ENCODE results near the gene SMPD4.
A peak's percentile ranks its signal among the peaks of the same experiment; 100 is the strongest.
"Not testable (repeated sequence)": the region's sequence is repeated elsewhere in the genome, so short reads cannot be mapped to it uniquely, and the experiment has no call there.

The SMPD4 gene

DNA sequence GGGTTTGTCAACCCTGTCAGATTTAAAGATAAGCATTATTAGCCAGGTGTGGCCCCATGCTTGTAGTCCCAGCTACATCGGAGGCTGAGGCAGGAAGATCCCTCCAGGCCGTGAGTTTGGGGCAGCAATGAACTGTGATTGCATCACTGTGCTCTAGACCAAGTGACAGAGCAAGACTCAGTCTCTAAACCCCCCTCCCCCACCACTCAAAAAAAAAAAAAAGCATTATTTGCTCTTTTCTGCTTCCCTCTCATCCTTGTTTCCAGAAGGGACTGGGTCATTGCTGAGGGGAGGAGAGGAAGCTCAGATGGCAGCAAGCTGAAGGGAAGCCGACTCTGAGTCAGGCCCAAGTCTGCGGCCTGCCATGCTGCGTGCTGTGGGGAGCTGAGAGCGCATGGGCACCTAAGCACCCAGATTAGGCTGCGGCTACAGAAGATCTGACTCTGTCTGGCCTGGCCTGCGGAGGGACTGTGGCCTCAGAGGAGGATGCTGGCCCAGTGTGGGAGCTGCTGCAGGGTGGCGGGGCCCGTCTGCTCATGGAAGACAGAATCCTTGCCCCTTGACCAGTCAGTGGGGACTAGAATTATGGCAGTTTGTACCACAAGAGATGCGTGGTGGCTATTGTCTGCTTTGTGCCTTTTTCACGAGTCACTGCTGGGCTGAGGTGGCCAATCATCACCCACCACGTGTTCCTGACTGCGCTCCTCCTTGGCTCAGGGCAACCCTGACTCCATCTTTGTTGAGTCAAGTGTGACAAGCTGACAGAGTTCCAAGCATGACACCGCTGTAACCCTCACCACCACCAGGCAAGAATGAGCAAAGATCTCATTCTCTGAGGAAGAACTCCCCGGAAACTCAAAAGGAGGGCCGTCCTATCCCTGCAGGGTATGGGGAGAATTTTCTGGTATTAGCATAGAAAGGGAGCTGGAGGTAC is 6.7 kb upstream of the SMPD4 start:
- not testable (repeated sequence) for H3K9me3 ChIP-seq (ENCODE audit: control insufficient read depth in 5 of 5, low read length in 5 of 5); H3K27ac ChIP-seq (ENCODE audit: low read depth, low read length); H3K9ac ChIP-seq (ENCODE audit: low read length in 5 of 5); H3K27me3 ChIP-seq (ENCODE audit: control insufficient read depth in 5 of 5, insufficient read depth in 4 of 5, low read length in 5 of 5); H3K4me3 ChIP-seq (ENCODE audit: low read depth in 1 of 5, low read length in 5 of 5); H3K4me1 ChIP-seq (ENCODE audit: control insufficient read depth in 5 of 5, insufficient read depth in 5 of 5, low read length in 5 of 5)
- peaks cover 0 to 25% (median 12%) of the 10 kb centered on the region in 5 donors for H3K36me3 ChIP-seq (ENCODE audit: control insufficient read depth in 5 of 5, insufficient read depth in 5 of 5, low read length in 5 of 5)

DNA sequence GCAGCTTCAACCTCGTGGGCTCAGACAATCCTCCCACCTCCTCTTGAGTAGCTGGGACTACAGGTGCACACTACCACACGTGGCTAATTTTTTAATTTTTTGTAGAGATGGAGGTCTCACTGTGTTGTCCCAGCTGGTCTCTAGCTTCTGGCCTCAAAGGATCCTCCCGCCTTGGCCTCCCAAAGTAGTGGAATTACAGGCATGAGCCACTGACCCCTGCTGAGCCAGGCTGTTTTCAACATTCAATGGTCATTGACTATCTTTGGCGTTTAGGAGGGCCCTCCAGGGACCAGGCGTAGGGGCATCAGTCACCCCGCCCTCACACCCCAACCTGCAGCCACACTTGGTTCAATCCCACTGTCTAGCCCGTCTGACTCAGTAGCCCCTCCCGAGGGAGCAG is 5.9 kb upstream of the SMPD4 start:
- no peaks in the 10 kb centered on the region for H3K9me3 ChIP-seq (ENCODE audit: control insufficient read depth in 5 of 5, low read length in 5 of 5)
- no peak overlapping the region for H3K4me3 ChIP-seq (ENCODE audit: low read depth in 1 of 5, low read length in 5 of 5)
- no peaks in the 10 kb centered on the region for H3K27me3 ChIP-seq (ENCODE audit: control insufficient read depth in 5 of 5, insufficient read depth in 4 of 5, low read length in 5 of 5)
- H3K27ac ChIP-seq (ENCODE audit: low read depth, low read length): no peak overlapping the region
- peaks cover 0 to 25% (median 12%) of the 10 kb centered on the region in 5 donors for H3K36me3 ChIP-seq (ENCODE audit: control insufficient read depth in 5 of 5, insufficient read depth in 5 of 5, low read length in 5 of 5)
- peaks cover 0 to 14% (median 10%) of the 10 kb centered on the region in 5 donors for H3K4me1 ChIP-seq (ENCODE audit: control insufficient read depth in 5 of 5, insufficient read depth in 5 of 5, low read length in 5 of 5)
- H3K9ac ChIP-seq (ENCODE audit: low read length in 5 of 5): no peak overlapping the region

GRCh38 chr2:130186391-130186790 is 5.0 kb upstream of the SMPD4 start:
- H3K4me3 ChIP-seq (ENCODE audit: low read depth in 1 of 5, low read length in 5 of 5): no peak overlapping the region
- H3K36me3 ChIP-seq (ENCODE audit: control insufficient read depth in 5 of 5, insufficient read depth in 5 of 5, low read length in 5 of 5): peaks cover 0 to 22% (median 9%) of the 10 kb centered on the region in 5 donors
- no peak overlapping the region for H3K27ac ChIP-seq (ENCODE audit: low read depth, low read length)

DNA sequence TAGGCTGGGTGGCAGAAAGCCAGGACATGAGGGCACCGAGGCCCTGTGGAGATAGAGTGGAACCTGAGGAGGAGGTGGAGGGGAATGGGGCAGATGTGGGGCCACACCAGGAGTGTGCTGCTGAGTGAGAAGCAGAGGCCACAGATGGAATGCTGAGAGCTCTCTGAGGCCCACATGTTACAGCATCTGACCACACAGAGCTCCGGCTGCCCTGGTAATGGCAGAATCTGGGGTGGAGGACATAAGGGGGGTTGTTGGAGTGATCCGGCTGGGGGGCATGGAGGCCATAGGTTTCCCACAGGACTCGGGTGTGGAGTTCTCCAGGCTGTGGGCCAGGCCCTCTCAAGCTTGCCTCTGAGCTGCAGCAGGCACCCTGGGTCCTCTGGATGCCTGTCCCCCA is 4.5 kb upstream of the SMPD4 start:
- H3K27me3 ChIP-seq (ENCODE audit: control insufficient read depth in 5 of 5, insufficient read depth in 4 of 5, low read length in 5 of 5): no peaks in the 10 kb centered on the region
- no peaks in the 10 kb centered on the region for H3K9me3 ChIP-seq (ENCODE audit: control insufficient read depth in 5 of 5, low read length in 5 of 5)
- H3K36me3 ChIP-seq (ENCODE audit: control insufficient read depth in 5 of 5, insufficient read depth in 5 of 5, low read length in 5 of 5): peaks cover 0 to 18% (median 5%) of the 10 kb centered on the region in 5 donors
- H3K4me1 ChIP-seq (ENCODE audit: control insufficient read depth in 5 of 5, insufficient read depth in 5 of 5, low read length in 5 of 5): peaks cover 0 to 16% (median 13%) of the 10 kb centered on the region in 5 donors
- no peak overlapping the region for H3K4me3 ChIP-seq (ENCODE audit: low read depth in 1 of 5, low read length in 5 of 5)
- no peak overlapping the region for H3K27ac ChIP-seq (ENCODE audit: low read depth, low read length)
- peak overlapping the region in 1 of 5 donors; percentile 25 for H3K9ac ChIP-seq (ENCODE audit: low read length in 5 of 5)

More at GRCh38 chr2:130186391-130186790, 5.0 kb upstream of the SMPD4 start:
- H3K27me3 ChIP-seq (ENCODE audit: control insufficient read depth in 5 of 5, insufficient read depth in 4 of 5, low read length in 5 of 5): no peaks in the 10 kb centered on the region
- no peaks in the 10 kb centered on the region for H3K9me3 ChIP-seq (ENCODE audit: control insufficient read depth in 5 of 5, low read length in 5 of 5)
- H3K9ac ChIP-seq (ENCODE audit: low read length in 5 of 5): no peak overlapping the region
- peaks cover 0 to 14% (median 10%) of the 10 kb centered on the region in 5 donors for H3K4me1 ChIP-seq (ENCODE audit: control insufficient read depth in 5 of 5, insufficient read depth in 5 of 5, low read length in 5 of 5)

DNA sequence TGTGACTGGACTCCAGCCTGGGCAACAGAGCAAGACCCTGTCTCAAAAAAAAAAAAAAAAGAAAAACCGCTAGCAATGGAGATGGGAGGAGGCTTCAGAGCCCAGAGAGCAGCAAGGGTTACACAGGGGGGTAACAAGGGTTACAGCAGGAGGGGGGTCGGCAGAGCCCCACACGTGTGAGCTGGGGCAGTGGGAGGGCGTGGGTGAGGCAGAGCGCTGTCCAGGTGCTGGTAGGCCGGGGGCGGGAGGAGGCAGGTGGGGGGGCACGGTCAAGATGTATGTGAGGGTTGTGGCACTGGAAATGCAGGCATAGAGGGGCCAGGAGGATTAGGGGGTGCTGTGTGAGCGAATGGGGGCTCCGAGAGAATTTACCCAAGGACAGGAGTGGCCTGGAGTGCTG is 4.0 kb upstream of the SMPD4 start:
- Histone ChIP-seq H3K9me3 (ENCODE audit: control insufficient read depth in 5 of 5, low read length in 5 of 5) (no peaks in the 10 kb centered on the region), H3K4me1 (ENCODE audit: control insufficient read depth in 5 of 5, insufficient read depth in 5 of 5, low read length in 5 of 5) (peaks cover 0 to 21% (median 17%) of the 10 kb centered on the region in 5 donors)

DNA sequence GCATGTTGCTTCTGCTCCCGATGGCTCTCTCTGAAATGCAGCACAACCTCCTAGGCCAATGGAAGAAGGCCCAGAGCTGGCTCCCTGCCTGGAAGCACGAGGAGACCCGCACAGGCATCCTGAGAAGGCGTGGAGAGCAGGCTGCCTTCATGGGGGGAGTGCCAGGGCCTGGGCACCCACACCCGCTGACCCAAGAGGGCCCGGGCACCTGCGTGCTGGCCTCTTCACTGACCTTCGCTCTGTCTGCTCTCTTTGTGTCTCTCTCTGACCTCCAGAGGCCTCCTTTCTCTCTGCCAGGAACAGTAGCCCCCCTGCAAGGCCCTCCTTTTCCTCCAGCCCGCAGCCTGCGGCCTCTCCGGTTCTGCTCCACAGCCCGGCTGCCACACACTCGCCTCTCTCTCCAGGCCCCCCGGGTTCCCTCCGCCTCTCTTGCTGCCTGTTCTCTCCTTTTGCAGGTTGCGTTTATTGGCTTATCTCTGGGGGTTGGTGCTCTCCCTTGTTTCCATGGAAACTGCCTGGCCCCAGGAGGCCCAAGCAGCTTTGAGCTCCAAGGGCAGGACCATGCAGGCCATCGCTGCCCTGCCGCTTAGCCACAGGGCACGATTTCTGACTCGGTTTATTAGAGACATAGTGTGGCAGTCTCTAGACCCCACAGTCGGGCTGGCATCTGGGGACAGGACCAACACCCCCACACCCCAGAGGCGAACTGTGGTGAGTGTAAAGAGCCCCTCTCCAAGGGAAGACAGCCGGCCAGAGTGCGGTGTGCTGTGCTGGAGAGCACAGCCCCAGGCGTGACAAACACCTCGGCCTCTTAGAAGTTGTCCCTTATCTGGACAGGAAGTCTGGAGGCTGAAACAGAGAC is 2.3 kb upstream of the SMPD4 start:
- peaks cover 0 to 24% (median 21%) of the 10 kb centered on the region in 5 donors for H3K4me1 ChIP-seq (ENCODE audit: control insufficient read depth in 5 of 5, insufficient read depth in 5 of 5, low read length in 5 of 5)
- H3K4me3 ChIP-seq (ENCODE audit: low read depth in 1 of 5, low read length in 5 of 5): peak overlapping the region in 4 of 5 donors; percentile 52 to 90 (median 54)
- peak overlapping the region in 1 of 5 donors; percentile 80 for H3K9ac ChIP-seq (ENCODE audit: low read length in 5 of 5)

More for the DNA sequence above, 4.0 kb upstream of the SMPD4 start:
- Histone ChIP-seq H3K9ac (ENCODE audit: low read length in 5 of 5) (no peak overlapping the region), H3K36me3 (ENCODE audit: control insufficient read depth in 5 of 5, insufficient read depth in 5 of 5, low read length in 5 of 5) (peaks cover 0 to 16% (median 4%) of the 10 kb centered on the region in 5 donors), H3K27ac (ENCODE audit: low read depth, low read length) (no peak overlapping the region), H3K4me3 (ENCODE audit: low read depth in 1 of 5, low read length in 5 of 5) (no peak overlapping the region), H3K27me3 (ENCODE audit: control insufficient read depth in 5 of 5, insufficient read depth in 4 of 5, low read length in 5 of 5) (no peaks in the 10 kb centered on the region)

DNA sequence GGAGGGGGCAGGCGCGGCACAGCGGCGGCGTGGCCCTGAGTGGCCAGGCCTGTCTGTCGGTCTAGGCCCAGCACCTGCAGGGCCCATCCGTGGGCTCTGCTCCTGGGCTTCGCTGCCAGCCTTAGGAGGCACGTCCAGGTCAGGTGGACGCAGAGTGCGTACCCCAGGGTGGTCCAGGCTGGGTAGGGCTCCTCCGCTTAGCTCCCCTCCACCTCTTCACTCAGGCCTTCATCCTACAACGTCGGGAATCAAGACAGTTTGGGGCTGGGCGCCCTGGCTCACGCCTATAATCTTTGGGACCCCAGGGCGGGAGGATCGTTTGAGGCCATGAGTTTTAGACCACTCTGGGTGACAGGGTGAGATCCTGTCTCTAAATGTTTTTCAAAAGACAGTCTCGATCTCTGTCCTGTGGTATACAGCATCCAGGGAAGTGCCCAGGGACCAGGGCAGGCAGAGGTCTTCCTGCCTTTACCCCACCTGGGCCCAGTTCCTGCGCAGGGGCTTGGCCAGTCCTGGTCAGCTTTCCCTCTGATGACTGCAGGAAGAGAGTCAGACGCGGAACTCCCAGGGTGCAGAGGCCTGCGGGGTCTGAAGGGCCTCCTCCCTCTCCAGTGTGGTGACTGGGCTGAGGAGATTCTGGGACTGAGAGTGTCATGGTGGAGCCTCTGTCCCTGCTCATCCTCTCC is 1.6 kb upstream of the SMPD4 start:
- peak overlapping the region in 3 of 5 donors; percentile 45 to 80 (median 53) for H3K9ac ChIP-seq (ENCODE audit: low read length in 5 of 5)
- peaks cover 0 to 24% (median 21%) of the 10 kb centered on the region in 5 donors for H3K4me1 ChIP-seq (ENCODE audit: control insufficient read depth in 5 of 5, insufficient read depth in 5 of 5, low read length in 5 of 5)
- H3K27me3 ChIP-seq (ENCODE audit: control insufficient read depth in 5 of 5, insufficient read depth in 4 of 5, low read length in 5 of 5); H3K9me3 ChIP-seq (ENCODE audit: control insufficient read depth in 5 of 5, low read length in 5 of 5); H3K36me3 ChIP-seq (ENCODE audit: control insufficient read depth in 5 of 5, insufficient read depth in 5 of 5, low read length in 5 of 5); H3K27ac ChIP-seq (ENCODE audit: low read depth, low read length): not testable (repeated sequence)
- H3K4me3 ChIP-seq (ENCODE audit: low read depth in 1 of 5, low read length in 5 of 5): peak overlapping the region; percentile 52 to 90 (median 54)

More for the DNA sequence above, 2.3 kb upstream of the SMPD4 start:
- Histone ChIP-seq H3K27ac (ENCODE audit: low read depth, low read length) (no peak overlapping the region), H3K9me3 (ENCODE audit: control insufficient read depth in 5 of 5, low read length in 5 of 5) (no peaks in the 10 kb centered on the region), H3K27me3 (ENCODE audit: control insufficient read depth in 5 of 5, insufficient read depth in 4 of 5, low read length in 5 of 5) (no peaks in the 10 kb centered on the region), H3K36me3 (ENCODE audit: control insufficient read depth in 5 of 5, insufficient read depth in 5 of 5, low read length in 5 of 5) (peaks cover 0 to 16% (median 4%) of the 10 kb centered on the region in 5 donors)

DNA sequence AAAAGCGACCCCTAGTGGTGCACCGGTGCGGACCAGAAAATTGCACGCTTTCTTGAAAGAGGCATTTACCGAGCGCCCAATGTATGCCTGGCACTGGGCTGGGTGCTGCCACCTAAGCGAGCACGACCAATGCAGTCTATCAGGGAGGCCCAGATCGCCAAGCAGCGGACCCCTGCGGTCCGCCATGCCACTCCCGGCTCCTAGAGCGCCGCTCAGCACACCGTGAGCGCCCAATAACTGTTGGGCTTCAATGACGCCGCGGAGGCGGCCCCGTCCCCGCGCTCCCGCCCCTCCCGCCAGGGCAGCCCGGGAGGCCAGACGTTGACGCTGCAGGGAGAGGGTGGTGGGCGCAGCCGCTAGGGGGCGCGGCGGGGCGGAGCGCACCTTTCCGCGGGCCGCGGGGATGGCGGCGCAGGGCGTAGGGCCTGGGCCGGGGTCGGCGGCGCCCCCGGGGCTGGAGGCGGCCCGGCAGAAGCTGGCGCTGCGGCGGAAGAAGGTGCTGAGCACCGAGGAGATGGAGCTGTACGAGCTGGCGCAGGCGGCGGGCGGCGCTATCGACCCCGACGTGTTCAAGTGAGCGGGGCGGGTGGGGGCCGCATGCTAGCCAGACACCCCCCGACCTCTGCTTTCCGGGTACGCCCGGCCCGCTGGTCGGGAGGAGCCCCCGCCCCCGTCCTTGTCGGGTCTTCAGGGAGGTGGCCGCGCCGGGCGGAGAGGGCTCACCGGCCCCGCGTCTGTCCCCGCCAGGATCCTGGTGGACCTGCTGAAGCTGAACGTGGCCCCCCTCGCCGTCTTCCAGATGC is 679 bp upstream of the SMPD4 start, which contains the start of gene MZT2B:
Gene MZT2B, plus strand, starts transcription at position 383 of the 803 bp plus-strand sequence. Its CDS starts 21 bp downstream, at position 404.
- Histone ChIP-seq H3K9ac (ENCODE audit: low read length in 5 of 5) (peak within 1 kb of the TSS; percentile 73 to 97 (median 87)), H3K4me3 (ENCODE audit: low read depth in 1 of 5, low read length in 5 of 5) (peak within 1 kb of the TSS; percentile 88 to 97 (median 93)), H3K27ac (ENCODE audit: low read depth, low read length) (peak within 1 kb of the TSS; percentile 72), H3K4me1 (ENCODE audit: control insufficient read depth in 5 of 5, insufficient read depth in 5 of 5, low read length in 5 of 5) (peaks cover 0 to 24% (median 21%) of the 10 kb centered on the region in 5 donors)
- H3K36me3 ChIP-seq (ENCODE audit: control insufficient read depth in 5 of 5, insufficient read depth in 5 of 5, low read length in 5 of 5); H3K9me3 ChIP-seq (ENCODE audit: control insufficient read depth in 5 of 5, low read length in 5 of 5); H3K27me3 ChIP-seq (ENCODE audit: control insufficient read depth in 5 of 5, insufficient read depth in 4 of 5, low read length in 5 of 5): not testable (repeated sequence)
